ENCODE data around the gene RBM23.

- TF ChIP-seq ETV6 (CRISPR knock-in tag; IDR thresholded peaks at IDR 0.05) (no peak), FOXJ3 (CRISPR knock-in tag; IDR thresholded peaks at IDR 0.05; ENCODE audit: borderline replicate concordance) (no peak), PREB (CRISPR knock-in tag; IDR thresholded peaks at IDR 0.05; ENCODE audit: borderline replicate concordance) (no peak), CTCF (IDR thresholded peaks at IDR 0.05) (no peak), SP1 (CRISPR knock-in tag; conservative IDR thresholded peaks at IDR 0.05) (no peak), ZSCAN18 (CRISPR knock-in tag; IDR thresholded peaks at IDR 0.05) (no peak), E2F4 (CRISPR knock-in tag; IDR thresholded peaks at IDR 0.05; ENCODE audit: borderline replicate concordance, low read depth) (no peak), NFATC4 (CRISPR knock-in tag; IDR thresholded peaks at IDR 0.05) (no peak)
- TF ChIP-seq, protein P1, sequence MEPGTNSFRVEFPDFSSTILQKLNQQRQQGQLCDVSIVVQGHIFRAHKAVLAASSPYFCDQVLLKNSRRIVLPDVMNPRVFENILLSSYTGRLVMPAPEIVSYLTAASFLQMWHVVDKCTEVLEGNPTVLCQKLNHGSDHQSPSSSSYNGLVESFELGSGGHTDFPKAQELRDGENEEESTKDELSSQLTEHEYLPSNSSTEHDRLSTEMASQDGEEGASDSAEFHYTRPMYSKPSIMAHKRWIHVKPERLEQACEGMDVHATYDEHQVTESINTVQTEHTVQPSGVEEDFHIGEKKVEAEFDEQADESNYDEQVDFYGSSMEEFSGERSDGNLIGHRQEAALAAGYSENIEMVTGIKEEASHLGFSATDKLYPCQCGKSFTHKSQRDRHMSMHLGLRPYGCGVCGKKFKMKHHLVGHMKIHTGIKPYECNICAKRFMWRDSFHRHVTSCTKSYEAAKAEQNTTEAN (CRISPR knock-in tag; IDR thresholded peaks at IDR 0.05): no peak
- TF ChIP-seq, protein P2, sequence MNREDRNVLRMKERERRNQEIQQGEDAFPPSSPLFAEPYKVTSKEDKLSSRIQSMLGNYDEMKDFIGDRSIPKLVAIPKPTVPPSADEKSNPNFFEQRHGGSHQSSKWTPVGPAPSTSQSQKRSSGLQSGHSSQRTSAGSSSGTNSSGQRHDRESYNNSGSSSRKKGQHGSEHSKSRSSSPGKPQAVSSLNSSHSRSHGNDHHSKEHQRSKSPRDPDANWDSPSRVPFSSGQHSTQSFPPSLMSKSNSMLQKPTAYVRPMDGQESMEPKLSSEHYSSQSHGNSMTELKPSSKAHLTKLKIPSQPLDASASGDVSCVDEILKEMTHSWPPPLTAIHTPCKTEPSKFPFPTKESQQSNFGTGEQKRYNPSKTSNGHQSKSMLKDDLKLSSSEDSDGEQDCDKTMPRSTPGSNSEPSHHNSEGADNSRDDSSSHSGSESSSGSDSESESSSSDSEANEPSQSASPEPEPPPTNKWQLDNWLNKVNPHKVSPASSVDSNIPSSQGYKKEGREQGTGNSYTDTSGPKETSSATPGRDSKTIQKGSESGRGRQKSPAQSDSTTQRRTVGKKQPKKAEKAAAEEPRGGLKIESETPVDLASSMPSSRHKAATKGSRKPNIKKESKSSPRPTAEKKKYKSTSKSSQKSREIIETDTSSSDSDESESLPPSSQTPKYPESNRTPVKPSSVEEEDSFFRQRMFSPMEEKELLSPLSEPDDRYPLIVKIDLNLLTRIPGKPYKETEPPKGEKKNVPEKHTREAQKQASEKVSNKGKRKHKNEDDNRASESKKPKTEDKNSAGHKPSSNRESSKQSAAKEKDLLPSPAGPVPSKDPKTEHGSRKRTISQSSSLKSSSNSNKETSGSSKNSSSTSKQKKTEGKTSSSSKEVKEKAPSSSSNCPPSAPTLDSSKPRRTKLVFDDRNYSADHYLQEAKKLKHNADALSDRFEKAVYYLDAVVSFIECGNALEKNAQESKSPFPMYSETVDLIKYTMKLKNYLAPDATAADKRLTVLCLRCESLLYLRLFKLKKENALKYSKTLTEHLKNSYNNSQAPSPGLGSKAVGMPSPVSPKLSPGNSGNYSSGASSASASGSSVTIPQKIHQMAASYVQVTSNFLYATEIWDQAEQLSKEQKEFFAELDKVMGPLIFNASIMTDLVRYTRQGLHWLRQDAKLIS (CRISPR knock-in tag; IDR thresholded peaks at IDR 0.05; ENCODE audit: borderline replicate concordance): no peak
Measured at GRCh38 chr14:22896356-22896755, 22.6 kb downstream of the RBM23 start.

Measured in WTC11 (cell line).